ENCODE data around the gene IL17B.

DNA sequence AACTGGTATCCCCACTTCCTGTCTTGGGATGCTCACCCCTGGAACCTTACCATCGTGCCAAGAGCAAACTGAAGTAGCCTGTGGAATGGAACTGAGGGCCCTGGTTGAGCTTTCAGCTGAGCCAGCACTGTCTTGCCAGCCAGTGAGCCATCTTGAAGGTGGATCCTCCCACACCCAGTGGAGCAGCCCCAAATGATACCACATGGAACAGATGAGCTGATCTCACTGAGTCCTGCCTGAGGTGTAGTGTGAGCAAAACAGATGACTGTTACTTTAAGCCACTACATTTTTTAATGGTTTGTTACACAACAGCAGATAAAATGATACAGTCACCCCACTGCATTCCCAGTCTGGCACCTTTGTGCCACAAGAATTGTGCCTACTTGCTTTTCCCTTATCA lies 23.4 kb downstream of the IL17B start:
- TF ChIP-seq, protein P1, sequence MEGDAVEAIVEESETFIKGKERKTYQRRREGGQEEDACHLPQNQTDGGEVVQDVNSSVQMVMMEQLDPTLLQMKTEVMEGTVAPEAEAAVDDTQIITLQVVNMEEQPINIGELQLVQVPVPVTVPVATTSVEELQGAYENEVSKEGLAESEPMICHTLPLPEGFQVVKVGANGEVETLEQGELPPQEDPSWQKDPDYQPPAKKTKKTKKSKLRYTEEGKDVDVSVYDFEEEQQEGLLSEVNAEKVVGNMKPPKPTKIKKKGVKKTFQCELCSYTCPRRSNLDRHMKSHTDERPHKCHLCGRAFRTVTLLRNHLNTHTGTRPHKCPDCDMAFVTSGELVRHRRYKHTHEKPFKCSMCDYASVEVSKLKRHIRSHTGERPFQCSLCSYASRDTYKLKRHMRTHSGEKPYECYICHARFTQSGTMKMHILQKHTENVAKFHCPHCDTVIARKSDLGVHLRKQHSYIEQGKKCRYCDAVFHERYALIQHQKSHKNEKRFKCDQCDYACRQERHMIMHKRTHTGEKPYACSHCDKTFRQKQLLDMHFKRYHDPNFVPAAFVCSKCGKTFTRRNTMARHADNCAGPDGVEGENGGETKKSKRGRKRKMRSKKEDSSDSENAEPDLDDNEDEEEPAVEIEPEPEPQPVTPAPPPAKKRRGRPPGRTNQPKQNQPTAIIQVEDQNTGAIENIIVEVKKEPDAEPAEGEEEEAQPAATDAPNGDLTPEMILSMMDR (IDR thresholded peaks at IDR 0.05 in 4 of 5, conservative IDR thresholded peaks at IDR 0.05 in 1 of 5) = no peak
- TF ChIP-seq POLR2A (IDR thresholded peaks at IDR 0.05) = no peak
